SW 1271 (cell line): ENCODE results near the gene CD300LF.
A peak's percentile ranks its signal among the peaks of the same experiment; 100 is the strongest.

Experiments
- DNase-seq, 2 experiments: peaks; one replicate each; lab custom pipeline; 2025; lab: John Stamatoyannopoulos, UW

CD300LF gene

DNA sequence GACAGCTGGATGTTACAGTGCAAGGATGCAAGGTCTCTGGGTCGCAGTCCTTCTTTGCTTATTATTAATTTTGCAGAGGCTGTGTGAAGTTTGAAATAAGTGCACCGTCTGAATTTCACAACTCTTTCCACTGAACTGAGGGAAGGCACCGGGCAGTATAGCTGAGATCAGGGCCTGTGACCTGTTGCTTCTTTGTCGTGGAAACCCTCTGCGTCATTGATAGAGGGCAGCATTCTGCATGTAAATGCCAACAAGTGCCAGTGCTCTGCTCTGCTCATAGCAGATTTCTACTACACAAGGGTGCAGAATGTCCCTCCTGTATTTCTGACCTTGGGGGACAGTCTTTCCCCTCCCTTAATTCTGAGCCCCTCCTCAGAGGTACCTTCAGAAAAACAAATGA is 26.0 kb downstream of the CD300LF start:
- DNase-seq, result no peak

DNA sequence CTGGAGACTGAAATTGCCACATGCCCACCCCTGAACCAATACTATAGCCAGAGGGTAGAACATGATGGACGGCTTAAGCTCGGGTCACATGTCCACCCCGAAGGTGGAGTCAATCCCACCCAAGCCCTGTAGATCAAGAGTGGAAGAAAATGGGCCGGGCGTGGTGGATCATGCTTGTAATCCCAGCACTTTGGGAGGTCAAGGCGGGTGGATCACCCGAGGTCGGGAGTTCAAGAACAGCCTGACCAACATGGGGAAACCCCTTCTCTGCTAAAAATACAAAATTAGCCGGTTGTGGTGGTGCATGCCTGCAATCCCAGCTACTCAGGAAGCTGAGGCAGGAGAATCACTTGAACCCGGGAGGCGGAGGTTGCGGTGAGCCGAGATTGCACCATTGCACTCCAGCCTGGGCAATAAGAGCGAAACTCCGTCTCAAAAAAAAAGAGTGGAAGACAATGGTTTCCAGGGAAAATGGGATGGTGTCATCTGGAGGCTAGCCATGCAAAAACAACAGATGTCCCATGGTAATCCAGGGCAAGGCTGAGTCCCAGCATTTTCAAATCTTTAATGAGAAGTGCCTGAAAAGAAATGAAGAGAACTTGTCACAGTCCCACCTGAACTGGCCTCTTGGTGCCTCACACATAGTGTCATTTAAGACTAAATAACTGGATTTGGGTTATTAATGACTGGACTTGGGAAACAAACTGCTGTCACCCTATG is 30.1 kb downstream of the CD300LF start:
- DNase-seq, result no peak

GRCh38 chr17:74682028-74682427 is 30.7 kb downstream of the CD300LF start:
- no peak for DNase-seq

DNA sequence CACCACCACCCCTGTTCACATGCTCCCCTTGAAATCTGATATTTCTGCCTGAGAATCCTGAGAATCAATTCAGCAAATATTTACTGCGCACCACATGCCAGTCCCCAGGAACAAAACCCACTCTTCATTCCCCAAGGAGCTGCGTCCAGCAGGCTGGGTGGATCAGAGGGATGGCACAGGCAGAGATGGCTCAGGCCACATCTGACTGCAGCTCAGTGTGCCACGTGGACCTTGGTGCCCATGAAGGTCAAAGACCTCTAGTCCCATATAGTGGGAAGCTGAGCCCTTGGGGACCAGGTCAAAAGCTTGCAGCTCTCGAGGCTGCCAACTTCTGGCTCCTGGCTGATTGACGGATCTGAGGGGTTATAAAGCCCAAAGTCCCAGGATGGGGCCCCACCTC is 31.8 kb downstream of the CD300LF start:
- no peak for DNase-seq

GRCh38 chr17:74680213-74680612 is 32.5 kb downstream of the CD300LF start:
- no peak for DNase-seq

DNA sequence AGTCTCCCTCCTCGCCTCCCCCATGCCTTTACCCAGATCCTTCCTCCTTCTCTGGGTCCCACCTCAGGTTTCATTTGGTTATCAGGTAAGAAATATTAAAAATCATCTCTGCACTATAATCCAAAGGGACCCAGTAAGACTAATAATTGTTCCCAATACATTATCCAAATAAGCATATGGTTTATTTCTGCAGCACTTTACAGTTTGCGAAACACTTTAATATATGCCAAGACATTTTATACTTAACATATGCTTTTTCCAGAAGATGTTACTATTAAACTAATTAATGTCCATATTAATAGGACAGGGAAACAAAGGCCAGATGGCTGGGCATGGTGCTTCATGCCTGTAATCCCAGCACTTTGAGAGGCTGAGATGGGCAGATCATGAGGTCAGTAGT is 33.3 kb downstream of the CD300LF start:
- no peak for DNase-seq

GRCh38 chr17:74678541-74678940 is 34.2 kb downstream of the CD300LF start:
- DNase-seq, result no peak

DNA sequence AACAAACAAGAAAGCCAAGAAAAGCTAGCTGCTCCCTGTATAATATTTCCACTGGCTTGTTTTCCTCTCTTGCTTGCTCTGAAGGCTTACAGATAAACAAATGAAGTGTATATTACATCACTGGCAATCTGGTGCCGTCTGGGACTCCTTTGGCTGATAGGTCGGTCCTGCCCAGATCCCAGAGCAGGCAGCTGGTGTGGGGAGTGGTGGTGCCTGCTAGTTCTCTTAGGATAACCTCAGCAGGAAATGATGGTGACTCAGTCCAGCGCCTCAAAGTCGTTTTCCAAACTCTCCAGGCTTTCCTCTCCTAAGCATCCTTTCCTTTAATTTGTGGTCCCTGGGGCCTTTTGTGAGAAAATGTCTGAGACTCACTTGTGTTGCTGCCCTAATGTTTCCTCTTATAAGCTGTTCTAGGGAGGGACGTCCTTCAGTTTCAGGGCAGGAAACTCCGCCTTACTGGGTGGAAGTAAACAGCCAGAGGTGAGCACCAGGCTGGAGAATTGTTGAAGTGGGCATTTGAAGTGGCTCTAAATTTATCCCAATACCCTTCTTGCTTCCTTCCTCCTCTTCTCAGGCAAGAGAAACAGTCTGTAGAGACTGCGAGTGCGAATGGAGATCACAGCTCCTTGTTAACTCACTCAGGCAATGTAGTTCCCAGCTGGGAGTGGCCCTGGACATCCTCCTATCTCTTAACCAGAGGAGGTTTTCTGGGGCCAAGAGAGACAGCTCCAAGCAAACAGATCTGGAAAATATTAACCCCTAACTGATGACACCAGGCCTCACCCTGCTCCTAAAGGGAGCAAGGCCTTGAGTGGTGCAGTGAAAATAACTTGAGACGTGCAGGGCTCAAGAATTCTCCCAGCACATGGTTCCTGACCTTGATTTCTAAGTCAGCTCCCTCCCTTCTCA is 34.9 kb downstream of the CD300LF start:
- no peak for DNase-seq

- DNase-seq, result no peak
Observed at GRCh38 chr17:74671031-74671771, 41.5 kb downstream of the CD300LF start.

GRCh38 chr17:74670329-74670728 is 42.4 kb downstream of the CD300LF start:
- DNase-seq, result no peak

DNA sequence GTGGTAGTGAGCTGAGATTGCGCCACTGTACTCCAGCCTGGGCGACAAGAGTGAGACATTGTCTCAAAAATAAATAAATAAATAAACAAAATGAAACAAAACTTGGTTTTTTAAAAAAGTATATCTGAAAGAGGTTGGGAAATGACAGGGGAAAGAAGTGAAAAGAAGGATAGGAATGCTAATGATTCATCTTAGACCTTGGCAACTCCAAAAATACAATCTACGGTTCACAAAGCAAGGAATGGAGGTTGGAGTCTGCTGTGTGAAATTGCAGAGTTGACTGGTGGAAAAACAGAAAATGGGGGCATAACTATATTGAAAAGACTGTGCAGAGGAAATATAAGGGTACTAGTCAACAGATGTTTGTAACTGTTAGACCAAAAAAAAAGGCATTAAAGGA is 49.2 kb downstream of the CD300LF start:
- DNase-seq, result no peak

DNA sequence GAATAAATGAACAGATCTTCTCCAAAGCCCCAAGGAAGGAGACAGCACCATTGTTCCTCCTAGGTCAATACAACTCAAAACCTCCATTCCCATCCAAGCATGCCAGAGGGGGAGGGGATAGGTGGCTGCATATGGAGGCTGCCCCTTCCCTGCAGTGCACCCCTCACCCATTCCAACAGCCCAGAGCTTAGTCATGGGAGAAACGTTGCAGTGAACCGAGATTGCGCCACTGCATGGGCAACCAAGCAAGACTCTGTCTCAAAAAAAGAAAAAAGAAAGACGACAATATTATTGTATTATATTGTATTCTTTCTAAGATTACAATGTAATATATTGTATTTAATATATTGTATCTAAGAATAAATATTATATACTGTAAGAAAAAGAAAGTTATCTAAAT is 52.8 kb downstream of the CD300LF start:
- no peak for DNase-seq

DNA sequence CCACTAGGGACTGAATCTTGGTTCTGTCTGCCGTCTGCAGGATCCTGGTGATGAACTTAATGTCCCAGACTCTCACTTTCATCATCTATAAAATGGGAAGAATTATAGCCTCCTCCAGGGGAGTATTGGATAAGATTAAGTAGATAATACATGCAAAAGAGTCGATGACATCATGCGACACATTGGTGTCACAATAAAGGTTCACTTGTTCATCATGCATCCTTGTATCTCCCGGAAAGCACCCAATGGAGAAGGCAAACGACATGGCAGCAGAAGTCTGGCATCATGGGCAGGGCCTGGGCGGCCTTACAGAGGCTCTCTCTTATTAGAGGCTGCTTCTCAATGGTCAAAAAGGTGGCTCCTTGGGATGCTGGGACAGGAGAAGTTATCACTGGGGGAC is 54.1 kb downstream of the CD300LF start:
- DNase-seq, result no peak

DNA sequence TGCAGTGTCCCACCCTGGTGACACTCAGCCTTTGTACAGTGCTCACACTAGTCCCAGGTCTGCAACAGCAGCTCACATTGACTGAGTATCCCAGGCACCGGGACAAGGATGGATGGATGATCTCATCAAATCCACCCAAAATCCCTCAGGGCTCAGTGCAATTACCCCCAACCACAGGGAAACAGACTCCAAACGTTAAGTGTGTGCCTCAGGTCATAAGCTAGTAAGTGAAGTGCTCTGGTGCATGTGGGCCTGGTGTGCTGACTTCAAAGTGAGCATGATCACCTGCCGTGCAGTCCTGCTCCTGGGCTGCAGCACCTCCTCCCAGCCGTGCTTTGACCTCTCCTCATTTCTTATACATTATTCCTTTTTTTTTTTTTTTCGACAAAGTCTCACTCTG is 58.0 kb downstream of the CD300LF start:
- no peak for DNase-seq

DNA sequence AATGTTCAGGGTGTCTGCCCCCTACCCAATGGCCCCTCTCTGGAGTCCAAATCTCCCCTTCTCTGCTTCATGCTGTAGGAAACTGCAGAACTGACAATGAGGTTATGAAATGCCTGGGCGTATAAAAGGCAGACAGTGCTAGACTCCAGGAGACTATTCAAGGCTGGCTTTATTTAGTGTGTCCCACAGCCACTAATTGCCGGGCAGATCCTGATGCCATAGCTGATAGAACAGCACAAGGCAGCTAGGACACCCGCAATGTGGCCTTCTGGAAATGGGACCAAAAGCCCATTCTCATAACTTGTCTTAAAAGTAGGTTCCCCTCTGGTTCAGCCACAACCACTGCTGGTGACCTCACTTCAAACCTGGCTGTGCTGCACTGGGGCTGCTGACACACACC is 60.7 kb downstream of the CD300LF start:
- DNase-seq, result no peak

DNA sequence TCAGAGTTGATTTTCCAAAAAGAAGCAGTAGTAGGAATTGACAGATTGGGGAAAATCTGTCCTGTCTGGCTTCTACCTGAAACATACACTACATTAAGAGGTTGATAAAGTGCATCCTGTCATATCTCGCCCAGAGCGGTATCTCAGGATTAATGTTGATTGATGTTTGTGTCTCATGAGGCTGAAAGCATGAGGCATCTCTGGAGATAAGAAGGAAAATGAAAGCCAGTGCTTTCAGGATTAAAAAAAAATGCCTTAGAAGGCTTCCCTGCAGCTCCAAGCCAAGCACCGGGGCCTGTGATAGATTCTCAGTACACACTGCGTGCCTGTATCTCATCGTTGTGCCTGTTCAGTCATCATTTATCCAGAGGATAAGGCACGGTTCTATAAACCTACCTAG is 62.8 kb downstream of the CD300LF start:
- no peak for DNase-seq

DNA sequence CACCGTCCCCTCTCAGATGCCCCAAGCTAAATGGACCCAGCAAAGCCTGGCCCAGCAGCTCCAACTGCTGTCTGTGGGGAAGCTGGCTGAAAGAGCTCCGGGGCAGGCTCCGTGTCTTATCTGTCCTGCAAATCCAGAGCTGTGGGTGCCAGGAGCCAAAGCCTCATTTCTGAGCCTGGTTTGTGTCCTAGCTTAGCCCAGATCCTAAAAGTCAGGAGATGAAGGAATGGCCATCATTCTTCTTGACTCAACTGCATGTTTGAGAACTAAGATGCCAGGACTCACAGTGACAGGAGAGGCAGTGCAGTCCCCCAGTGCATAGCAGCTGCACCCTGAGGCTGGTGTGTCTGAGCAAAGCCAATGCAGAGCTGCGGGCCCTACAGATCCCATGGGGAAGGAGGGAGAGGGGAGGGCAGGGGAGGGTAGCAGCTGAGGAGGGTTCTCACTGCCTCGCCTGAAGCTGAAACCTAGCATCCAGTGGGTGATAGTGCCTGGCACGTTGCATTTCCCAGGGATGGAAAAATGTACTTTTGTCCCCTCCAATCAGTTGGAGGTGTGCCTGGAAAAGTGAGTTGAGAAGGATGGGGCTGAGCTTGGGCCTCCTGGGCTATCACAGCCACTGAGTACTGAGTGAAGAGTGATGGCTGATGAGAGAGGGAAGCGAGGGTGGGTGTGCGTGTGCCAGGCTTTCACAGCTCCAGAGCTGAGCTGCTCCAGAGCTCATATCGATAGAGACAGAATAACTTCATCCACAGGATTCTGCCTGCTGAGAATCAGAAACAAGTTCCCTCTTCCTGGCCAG is 64.7 kb downstream of the CD300LF start:
- DNase-seq, result no peak

DNA sequence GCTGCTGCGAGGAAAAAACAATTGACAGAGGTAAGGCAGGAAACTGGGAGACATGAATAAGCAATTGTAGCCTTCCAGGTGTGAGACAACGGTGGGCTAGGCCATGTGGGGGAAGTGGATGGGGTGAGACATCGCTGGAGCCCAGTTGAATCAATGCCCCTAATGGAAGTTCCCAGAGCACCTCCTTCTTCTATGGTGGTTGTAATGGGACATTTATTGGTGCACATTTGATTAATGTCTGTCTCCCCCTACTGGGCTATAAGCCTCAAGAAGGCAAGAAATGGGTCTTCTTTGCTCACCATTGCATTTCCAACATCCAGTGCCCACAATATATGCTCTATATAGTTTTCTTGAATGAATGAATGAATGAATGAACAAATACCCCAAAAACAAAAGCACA is 66.5 kb downstream of the CD300LF start:
- DNase-seq, result peak in 1 of 2 experiments; percentile 34

DNA sequence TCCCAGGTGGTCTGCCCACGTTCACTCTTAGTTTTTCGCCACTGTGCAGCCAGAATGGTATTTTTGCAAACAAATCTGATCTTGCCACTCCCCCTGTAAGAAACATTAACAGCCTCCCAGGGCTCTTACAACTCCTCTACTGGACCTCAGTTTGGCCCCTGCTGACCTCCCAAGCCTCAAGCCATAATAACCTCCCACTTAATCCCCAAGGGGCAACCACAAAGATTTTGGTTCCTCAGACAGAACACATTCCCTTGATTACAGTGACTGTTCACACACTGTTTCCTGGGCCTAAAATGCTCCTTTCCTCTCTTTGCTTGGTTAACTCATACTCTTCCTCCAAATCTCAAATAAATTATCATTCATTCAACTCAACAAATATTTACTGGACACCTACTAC is 67.7 kb downstream of the CD300LF start:
- no peak for DNase-seq

- no peak for DNase-seq
Observed at GRCh38 chr17:74644419-74644818, 68.3 kb downstream of the CD300LF start.
